GM11168 (cell line): ENCODE results near the gene TMEM108.

Experiments used
- in situ Hi-C: fragments of 300-500 bp; cut with MboI; formaldehyde crosslinking; loops from one replicate; pipeline ENCODE4 v1.12.0; 2022; ENCODE audit warnings: low sequenced_read_pairs; ENCODE audit not compliant: unreplicated experiment

Gene TMEM108

GRCh38 chr3:133206921-133207320 lies 168.7 kb downstream of the TMEM108 start:
- in situ Hi-C loops, result loop anchor here (5.0 kb wide), 1 partner anchor 45 kb away; no protein-coding TSS in a partner anchor

GRCh38 chr3:133208184-133208583 lies 170.0 kb downstream of the TMEM108 start:
- in situ Hi-C loops, result loop anchor here (5.0 kb wide), 1 partner anchor 46 kb away; no protein-coding TSS in a partner anchor

- in situ Hi-C loops, result loop anchor here (5.0 kb wide), 1 partner anchor 48 kb away; no protein-coding TSS in a partner anchor
These were observed 171.8 kb downstream of the TMEM108 start for GRCh38 chr3:133209871-133210550.

GRCh38 chr3:133210656-133211055 lies 172.5 kb downstream of the TMEM108 start:
- in situ Hi-C loops, result no loop called here

- in situ Hi-C loops, result no loop called here
These were observed 173.3 kb downstream of the TMEM108 start for GRCh38 chr3:133211449-133211848.

- in situ Hi-C loops, result no loop called here
These were observed 173.7 kb downstream of the TMEM108 start for GRCh38 chr3:133211856-133212255.

GRCh38 chr3:133213937-133214336 lies 175.7 kb downstream of the TMEM108 start:
- in situ Hi-C loops, result no loop called here

GRCh38 chr3:133227813-133228212 lies 189.6 kb downstream of the TMEM108 start:
- in situ Hi-C loops, result no loop called here

GRCh38 chr3:133230195-133230594 lies 192.0 kb downstream of the TMEM108 start:
- in situ Hi-C loops, result no loop called here

- in situ Hi-C loops, result no loop called here
These were observed 198.7 kb downstream of the TMEM108 start for GRCh38 chr3:133236901-133237300.

GRCh38 chr3:133237380-133237779 lies 199.2 kb downstream of the TMEM108 start:
- in situ Hi-C loops, result no loop called here

GRCh38 chr3:133238015-133238414 lies 199.8 kb downstream of the TMEM108 start:
- in situ Hi-C loops, result no loop called here

- in situ Hi-C loops, result no loop called here
These were observed 207.9 kb downstream of the TMEM108 start for GRCh38 chr3:133246119-133246518.

GRCh38 chr3:133246773-133247172 lies 208.6 kb downstream of the TMEM108 start:
- in situ Hi-C loops, result no loop called here

GRCh38 chr3:133248389-133248788 lies 210.2 kb downstream of the TMEM108 start:
- in situ Hi-C loops, result no loop called here

- in situ Hi-C loops, result no loop called here
These were observed 211.3 kb downstream of the TMEM108 start for GRCh38 chr3:133249490-133249889.

GRCh38 chr3:133254151-133254550 lies 216.0 kb downstream of the TMEM108 start:
- in situ Hi-C loops, result no loop called here

- in situ Hi-C loops, result no loop called here
These were observed 216.5 kb downstream of the TMEM108 start for GRCh38 chr3:133254716-133255115.

GRCh38 chr3:133256787-133257483 lies 218.7 kb downstream of the TMEM108 start:
- in situ Hi-C loops, result no loop called here

- in situ Hi-C loops, result no loop called here
These were observed 220.2 kb downstream of the TMEM108 start for GRCh38 chr3:133258358-133258757.

- in situ Hi-C loops, result no loop called here
These were observed 221.6 kb downstream of the TMEM108 start for GRCh38 chr3:133259767-133260166.

GRCh38 chr3:133262333-133262732 lies 224.1 kb downstream of the TMEM108 start:
- in situ Hi-C loops, result no loop called here
